Gastroesophageal sphincter (tissue), 3 donors: Measurements from ENCODE around the gene RASL12.

Experiments
- CTCF ChIP-seq, 4 experiments: fragments of 200-600 bp in 2 of 4; fragments of 450-650 bp in 2 of 4; sonication (generic) in 1 of 4; IDR thresholded peaks; one replicate each; pipeline ENCODE4 v1.5.1; 2017 to 2019; ENCODE audit warnings: antibody characterized with exemption in 4 of 4, mild to moderate bottlenecking in 2 of 4, moderate library complexity in 2 of 4
- POLR2A ChIP-seq, 2 donors: fragments of 450-650 bp; IDR thresholded peaks; one replicate each; pipeline ENCODE4 v1.6.1; 2017; ENCODE audit warnings: antibody characterized with exemption in 2 of 2, mild to moderate bottlenecking in 2 of 2, moderate library complexity in 1 of 2
- POLR2AphosphoS5 ChIP-seq: sonication (generic); formaldehyde crosslinking; IDR thresholded peaks from one replicate; pipeline ENCODE4 v1.6.1; 2017; ENCODE audit warnings: antibody characterized with exemption

- TF ChIP-seq CTCF (IDR thresholded peaks at IDR 0.05): no peak
- TF ChIP-seq POLR2AphosphoS5: no peak
- no peak for TF ChIP-seq POLR2A (IDR thresholded peaks at IDR 0.05)
Measured at GRCh38 chr15:65082303-65082953, 14.6 kb upstream of the RASL12 start.
